Panc1 (cell line): ENCODE data around the gene LDLRAP1.

ENCODE experiments used
- CTCF ChIP-seq: fragments of 450-650 bp; IDR thresholded peaks from 2 replicates; pipeline ENCODE4 v1.5.1; 2017; ENCODE audit warnings: mild to moderate bottlenecking
- POLR2AphosphoS5 ChIP-seq: IDR thresholded peaks from 2 replicates; pipeline ENCODE4 v1.6.1; 2012; ENCODE audit warnings: mild to moderate bottlenecking, low read depth, low read length, moderate library complexity
- SIN3A ChIP-seq: IDR thresholded peaks from 2 replicates; pipeline ENCODE4 v1.6.1; 2012; ENCODE audit warnings: low read depth, mild to moderate bottlenecking, low read length, moderate library complexity, borderline replicate concordance; ENCODE audit not compliant: insufficient read depth
- TCF7L2 ChIP-seq: IDR thresholded peaks from 2 replicates; pipeline ENCODE4 v1.6.1; 2011; ENCODE audit warnings: mild to moderate bottlenecking, low read depth, low read length, inconsistent platforms
- TF ChIP-seq, protein P1 (sequence below), 2 experiments: IDR thresholded peaks; 2 replicates each; pipeline ENCODE4 v1.6.1; 2011 to 2012; ENCODE audit warnings: low read depth in 2 of 2, control low read depth in 1 of 2, low read length in 1 of 2, mild to moderate bottlenecking in 1 of 2, moderate library complexity in 1 of 2; ENCODE audit not compliant: insufficient read depth in 1 of 2

DNA sequence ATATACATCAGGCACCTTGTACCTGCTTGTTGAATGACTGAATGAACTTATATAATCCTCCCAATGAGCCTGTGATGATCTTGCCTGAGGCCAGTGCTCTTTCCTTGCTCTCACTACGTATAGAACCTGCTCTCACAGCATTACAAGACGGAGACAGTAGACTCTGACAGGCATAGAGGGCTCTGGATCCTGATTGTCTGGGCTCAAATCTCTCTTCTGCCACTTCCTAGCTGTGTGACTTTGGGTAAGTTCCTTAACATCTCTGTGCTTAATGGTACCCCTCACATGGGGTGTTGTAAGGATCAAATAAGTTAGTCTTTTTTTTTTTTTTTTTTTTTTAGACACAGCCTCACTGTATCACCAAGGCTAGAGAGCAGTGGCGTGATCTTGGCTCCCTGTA lies 69.0 kb downstream of the LDLRAP1 start:
- TF ChIP-seq CTCF (no peak), TCF7L2 (no peak), POLR2AphosphoS5 (no peak), SIN3A (no peak)
- TF ChIP-seq, protein P1, sequence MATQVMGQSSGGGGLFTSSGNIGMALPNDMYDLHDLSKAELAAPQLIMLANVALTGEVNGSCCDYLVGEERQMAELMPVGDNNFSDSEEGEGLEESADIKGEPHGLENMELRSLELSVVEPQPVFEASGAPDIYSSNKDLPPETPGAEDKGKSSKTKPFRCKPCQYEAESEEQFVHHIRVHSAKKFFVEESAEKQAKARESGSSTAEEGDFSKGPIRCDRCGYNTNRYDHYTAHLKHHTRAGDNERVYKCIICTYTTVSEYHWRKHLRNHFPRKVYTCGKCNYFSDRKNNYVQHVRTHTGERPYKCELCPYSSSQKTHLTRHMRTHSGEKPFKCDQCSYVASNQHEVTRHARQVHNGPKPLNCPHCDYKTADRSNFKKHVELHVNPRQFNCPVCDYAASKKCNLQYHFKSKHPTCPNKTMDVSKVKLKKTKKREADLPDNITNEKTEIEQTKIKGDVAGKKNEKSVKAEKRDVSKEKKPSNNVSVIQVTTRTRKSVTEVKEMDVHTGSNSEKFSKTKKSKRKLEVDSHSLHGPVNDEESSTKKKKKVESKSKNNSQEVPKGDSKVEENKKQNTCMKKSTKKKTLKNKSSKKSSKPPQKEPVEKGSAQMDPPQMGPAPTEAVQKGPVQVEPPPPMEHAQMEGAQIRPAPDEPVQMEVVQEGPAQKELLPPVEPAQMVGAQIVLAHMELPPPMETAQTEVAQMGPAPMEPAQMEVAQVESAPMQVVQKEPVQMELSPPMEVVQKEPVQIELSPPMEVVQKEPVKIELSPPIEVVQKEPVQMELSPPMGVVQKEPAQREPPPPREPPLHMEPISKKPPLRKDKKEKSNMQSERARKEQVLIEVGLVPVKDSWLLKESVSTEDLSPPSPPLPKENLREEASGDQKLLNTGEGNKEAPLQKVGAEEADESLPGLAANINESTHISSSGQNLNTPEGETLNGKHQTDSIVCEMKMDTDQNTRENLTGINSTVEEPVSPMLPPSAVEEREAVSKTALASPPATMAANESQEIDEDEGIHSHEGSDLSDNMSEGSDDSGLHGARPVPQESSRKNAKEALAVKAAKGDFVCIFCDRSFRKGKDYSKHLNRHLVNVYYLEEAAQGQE (IDR thresholded peaks at IDR 0.05; ENCODE audit: insufficient read depth in 1 of 2, low read depth in 2 of 2, low read length in 1 of 2) = no peak
